AG10803 (cell line): ENCODE data around the gene MSRB2.
"Not testable (repeated sequence)": the region's sequence is repeated elsewhere in the genome, so short reads cannot be mapped to it uniquely, and the experiment has no call there.

Experiments used
- DNase-seq: peaks from one replicate; pipeline ENCODE4 v3.0.0; 2010; ENCODE audit warnings: low read depth
- H3K4me3 ChIP-seq: 2 replicates; pipeline ENCODE4 v1.5.1; 2011; ENCODE audit warnings: mild to moderate bottlenecking, low read length, control low read depth
- CTCF ChIP-seq: conservative IDR thresholded peaks from 2 replicates; pipeline ENCODE4 v1.5.1; 2011; ENCODE audit warnings: mild to moderate bottlenecking, low read length, control low read depth, inconsistent platforms

The MSRB2 gene

GRCh38 chr10:23055424-23056185 is 39.8 kb upstream of the MSRB2 start:
- no peak for TF ChIP-seq CTCF
- no peak for DNase-seq
- H3K4me3 ChIP-seq = no peak overlapping the region

GRCh38 chr10:23056186-23056579 is 39.2 kb upstream of the MSRB2 start:
- no peak overlapping the region for H3K4me3 ChIP-seq
- no peak for DNase-seq
- TF ChIP-seq CTCF = no peak

- TF ChIP-seq CTCF = no peak
- no peak for DNase-seq
- H3K4me3 ChIP-seq = no peak overlapping the region
Measured at GRCh38 chr10:23058366-23058765, 37.0 kb upstream of the MSRB2 start.

GRCh38 chr10:23060918-23061317 is 34.5 kb upstream of the MSRB2 start:
- TF ChIP-seq CTCF = no peak
- H3K4me3 ChIP-seq = no peak overlapping the region

GRCh38 chr10:23063045-23063972 is 32.1 kb upstream of the MSRB2 start:
- DNase-seq = peak; percentile 20
- TF ChIP-seq CTCF = no peak
- H3K4me3 ChIP-seq = no peak overlapping the region

More at GRCh38 chr10:23060918-23061317, 34.5 kb upstream of the MSRB2 start:
- DNase-seq = no peak

- DNase-seq = no peak
- no peak for TF ChIP-seq CTCF
- H3K4me3 ChIP-seq = no peak overlapping the region
Measured at GRCh38 chr10:23063973-23064812, 31.2 kb upstream of the MSRB2 start.

GRCh38 chr10:23064813-23065114 is 30.6 kb upstream of the MSRB2 start:
- not testable (repeated sequence) for DNase-seq, H3K4me3 ChIP-seq
